ENCODE measurements around the gene PHACTR1. TPM values are rescaled to one million over a fixed set of nuclear protein-coding genes. Genes with fewer than 3 reads are reported as not detected.

The PHACTR1 gene
- total and polyA plus RNA-seq, 2 of the 4 experiments (the other 2 are of a cell fraction) = not detected

DNA sequence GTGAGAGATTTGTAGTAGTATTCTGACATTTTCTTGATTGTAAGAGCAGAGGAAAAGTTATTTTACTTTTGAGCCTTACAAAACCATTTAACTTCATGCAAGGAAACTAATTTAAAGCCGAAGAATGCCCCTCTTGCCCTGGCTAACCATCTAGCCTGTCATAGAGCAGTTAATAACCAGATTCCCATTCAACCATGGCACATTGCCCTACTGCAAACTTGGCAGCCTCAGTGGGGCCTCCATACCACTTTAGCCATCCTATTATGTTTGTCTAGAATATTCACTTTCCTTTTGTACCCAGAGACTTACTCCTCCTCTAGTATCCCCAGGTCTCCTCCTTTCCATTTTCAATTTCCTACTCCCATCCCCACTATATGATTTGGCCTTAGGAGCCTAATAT, 380.9 kb downstream of the PHACTR1 start:
- POLR2A ChIA-PET (ENCODE audit: unreplicated experiment) = no interaction called here
- Histone ChIP-seq H3K18ac (ENCODE audit: low read depth, low read length) (no peak overlapping the region), H3K79me1 (ENCODE audit: low read depth in 1 of 2, low read length in 2 of 2) (no peaks in the 10 kb centered on the region), H3K9me3 (ENCODE audit: control insufficient read depth, insufficient read depth, low read length) (no peaks in the 10 kb centered on the region), H2AFZ (replicated peaks; ENCODE audit: low read length, poor library complexity) (no peak overlapping the region), H3K9me1 (ENCODE audit: insufficient read depth, low read length) (no peaks in the 10 kb centered on the region), H2AK9ac (replicated peaks; ENCODE audit: low read depth, low read length, poor library complexity) (no peak overlapping the region), H2BK20ac (ENCODE audit: low read depth, low read length) (no peak overlapping the region), H4K20me1 (ENCODE audit: insufficient read depth, low read length) (no peaks in the 10 kb centered on the region), H3K4ac (ENCODE audit: low read depth, low read length) (no peak overlapping the region), H3K36me3 (ENCODE audit: control insufficient read depth, insufficient read depth, low read length) (no peaks in the 10 kb centered on the region), H4K91ac (ENCODE audit: insufficient read depth, low read depth, low read length) (no peak overlapping the region), H3K23ac (ENCODE audit: low read depth, low read length) (no peak overlapping the region), H3K27me3 (ENCODE audit: control insufficient read depth, insufficient read depth, low read length) (no peaks in the 10 kb centered on the region), H4K8ac (ENCODE audit: low read depth in 2 of 2, low read length in 2 of 2) (no peak overlapping the region), H3K56ac (ENCODE audit: extremely low read depth, insufficient read depth, low read length) (no peak overlapping the region), H3K4me3 (ENCODE audit: insufficient read depth, low read depth, low read length) (no peak overlapping the region), H4K5ac (ENCODE audit: low read depth, low read length) (no peak overlapping the region), H2AK5ac (ENCODE audit: low read depth, low read length) (no peak overlapping the region), H3K4me1 (ENCODE audit: control insufficient read depth, insufficient read depth, low read length) (no peaks in the 10 kb centered on the region), H3K9ac (ENCODE audit: low read depth, low read length) (no peak overlapping the region), H3K14ac (replicated peaks; ENCODE audit: low read depth, low read length) (no peak overlapping the region), H2BK120ac (ENCODE audit: low read depth, low read length) (no peak overlapping the region), H3K4me2 (ENCODE audit: low read depth, low read length) (no peak overlapping the region), H3K27ac (ENCODE audit: insufficient read depth, low read length) (no peak overlapping the region), H2BK5ac (ENCODE audit: low read depth, low read length, poor library complexity, severe bottlenecking) (no peak overlapping the region), H2BK15ac (ENCODE audit: low read depth, low read length) (no peak overlapping the region)
- dilution Hi-C loops (cut with HindIII; ENCODE audit: low sequenced_read_pairs, unreplicated experiment) = no loop called here
- ATAC-seq (ENCODE audit: low read depth) = no peak
- no peak for TF ChIP-seq SMC3 (IDR thresholded peaks at IDR 0.05; ENCODE audit: low read depth, low read length)
- no peak for TF ChIP-seq RFX5 (IDR thresholded peaks at IDR 0.05; ENCODE audit: low read depth, low read length)
- TF ChIP-seq CEBPB (IDR thresholded peaks at IDR 0.05; ENCODE audit: low read depth, low read length) = no peak
- no peak for TF ChIP-seq MAFK (IDR thresholded peaks at IDR 0.05; ENCODE audit: low read depth, low read length)
- TF ChIP-seq, protein P1, sequence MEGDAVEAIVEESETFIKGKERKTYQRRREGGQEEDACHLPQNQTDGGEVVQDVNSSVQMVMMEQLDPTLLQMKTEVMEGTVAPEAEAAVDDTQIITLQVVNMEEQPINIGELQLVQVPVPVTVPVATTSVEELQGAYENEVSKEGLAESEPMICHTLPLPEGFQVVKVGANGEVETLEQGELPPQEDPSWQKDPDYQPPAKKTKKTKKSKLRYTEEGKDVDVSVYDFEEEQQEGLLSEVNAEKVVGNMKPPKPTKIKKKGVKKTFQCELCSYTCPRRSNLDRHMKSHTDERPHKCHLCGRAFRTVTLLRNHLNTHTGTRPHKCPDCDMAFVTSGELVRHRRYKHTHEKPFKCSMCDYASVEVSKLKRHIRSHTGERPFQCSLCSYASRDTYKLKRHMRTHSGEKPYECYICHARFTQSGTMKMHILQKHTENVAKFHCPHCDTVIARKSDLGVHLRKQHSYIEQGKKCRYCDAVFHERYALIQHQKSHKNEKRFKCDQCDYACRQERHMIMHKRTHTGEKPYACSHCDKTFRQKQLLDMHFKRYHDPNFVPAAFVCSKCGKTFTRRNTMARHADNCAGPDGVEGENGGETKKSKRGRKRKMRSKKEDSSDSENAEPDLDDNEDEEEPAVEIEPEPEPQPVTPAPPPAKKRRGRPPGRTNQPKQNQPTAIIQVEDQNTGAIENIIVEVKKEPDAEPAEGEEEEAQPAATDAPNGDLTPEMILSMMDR (conservative IDR thresholded peaks at IDR 0.05; ENCODE audit: low read depth, low read length) = no peak
- no peak for TF ChIP-seq RCOR1 (IDR thresholded peaks at IDR 0.05; ENCODE audit: insufficient replicate concordance, low read length)
- TF ChIP-seq NFE2L2 (IDR thresholded peaks at IDR 0.05; ENCODE audit: low read depth, low read length) = no peak
- TF ChIP-seq POLR2A (IDR thresholded peaks at IDR 0.05; ENCODE audit: low read depth, low read length) = no peak
- TF ChIP-seq MAZ (IDR thresholded peaks at IDR 0.05; ENCODE audit: borderline replicate concordance, low read depth, low read length) = no peak
- no peak for TF ChIP-seq RAD21 (IDR thresholded peaks at IDR 0.05; ENCODE audit: low read length)
- no peak for TF ChIP-seq CHD1 (IDR thresholded peaks at IDR 0.05; ENCODE audit: low read depth, low read length)
- no peak for TF ChIP-seq BHLHE40 (IDR thresholded peaks at IDR 0.05; ENCODE audit: low read depth, low read length)
- TF ChIP-seq FOS (IDR thresholded peaks at IDR 0.05; ENCODE audit: low read depth, low read length) = no peak
- TF ChIP-seq USF2 (IDR thresholded peaks at IDR 0.05; ENCODE audit: low read depth, low read length) = no peak
- TF ChIP-seq ELK1 (IDR thresholded peaks at IDR 0.05; ENCODE audit: borderline replicate concordance, low read depth, low read length) = no peak
- TF ChIP-seq MXI1 (IDR thresholded peaks at IDR 0.05; ENCODE audit: borderline replicate concordance, low read depth, low read length) = no peak
- in situ Hi-C loops (cut with MboI; ENCODE audit: low sequenced_read_pairs) = no loop called here
- intact Hi-C loops (cut with micrococcal nuclease) = no loop called here
- BruUV-seq (replicated peaks) = no TSS peak
- no peak for DNase-seq
- 0% methylated on average over 1 of the region's 1 CpG; no CpG with 5 or more reads in 1 of the 2 experiments for WGBS, 2 experiments (ENCODE audit: extremely low coverage in 2 of 2, insufficient read length in 1 of 2)
- CTCF ChIA-PET = no interaction called here
